A673 (cell line): Measurements from ENCODE around the gene MED13.

Source experiments
- EZH2 ChIP-seq: fragments of 200-600 bp; sonication (generic); IDR thresholded peaks from 2 replicates; pipeline ENCODE4 v1.6.1; 2017; ENCODE audit warnings: borderline replicate concordance, low read depth, mild to moderate bottlenecking, mixed read lengths, antibody characterized with exemption, low read length; ENCODE audit not compliant: poor library complexity, severe bottlenecking
- TF ChIP-seq, protein P1 (sequence below): fragments of 300-800, 200-600 bp; sonication (generic); conservative IDR thresholded peaks from 2 replicates; pipeline ENCODE4 v1.5.1; 2017; ENCODE audit warnings: low read depth, mild to moderate bottlenecking, antibody characterized with exemption, low read length, moderate library complexity, mixed read lengths

DNA sequence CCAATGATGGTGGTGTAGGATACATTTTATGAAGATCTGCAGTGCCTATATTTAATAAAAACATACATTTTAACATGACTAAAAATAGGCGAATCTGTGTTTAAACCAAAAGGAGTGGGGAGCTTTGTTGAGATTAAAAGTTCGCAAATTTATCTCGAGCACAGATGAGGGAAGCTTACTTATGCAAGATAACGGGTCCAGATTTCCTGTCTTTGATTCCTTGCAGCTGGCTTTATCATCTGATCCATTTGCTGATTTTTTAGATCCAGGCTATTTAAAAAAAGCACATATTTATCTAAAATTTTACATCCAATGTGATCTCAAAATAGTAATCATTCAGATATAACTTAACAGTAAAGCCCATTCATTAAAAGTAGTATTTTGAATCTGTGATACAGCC is 80.3 kb downstream of the MED13 start:
- TF ChIP-seq, protein P1, sequence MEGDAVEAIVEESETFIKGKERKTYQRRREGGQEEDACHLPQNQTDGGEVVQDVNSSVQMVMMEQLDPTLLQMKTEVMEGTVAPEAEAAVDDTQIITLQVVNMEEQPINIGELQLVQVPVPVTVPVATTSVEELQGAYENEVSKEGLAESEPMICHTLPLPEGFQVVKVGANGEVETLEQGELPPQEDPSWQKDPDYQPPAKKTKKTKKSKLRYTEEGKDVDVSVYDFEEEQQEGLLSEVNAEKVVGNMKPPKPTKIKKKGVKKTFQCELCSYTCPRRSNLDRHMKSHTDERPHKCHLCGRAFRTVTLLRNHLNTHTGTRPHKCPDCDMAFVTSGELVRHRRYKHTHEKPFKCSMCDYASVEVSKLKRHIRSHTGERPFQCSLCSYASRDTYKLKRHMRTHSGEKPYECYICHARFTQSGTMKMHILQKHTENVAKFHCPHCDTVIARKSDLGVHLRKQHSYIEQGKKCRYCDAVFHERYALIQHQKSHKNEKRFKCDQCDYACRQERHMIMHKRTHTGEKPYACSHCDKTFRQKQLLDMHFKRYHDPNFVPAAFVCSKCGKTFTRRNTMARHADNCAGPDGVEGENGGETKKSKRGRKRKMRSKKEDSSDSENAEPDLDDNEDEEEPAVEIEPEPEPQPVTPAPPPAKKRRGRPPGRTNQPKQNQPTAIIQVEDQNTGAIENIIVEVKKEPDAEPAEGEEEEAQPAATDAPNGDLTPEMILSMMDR, result no peak
- no peak for TF ChIP-seq EZH2
